BLaER1 treated with 17β-estradiol and CSF1 and Interleukin-3, amounts not matched to agents 10 nM and 100 nM (cell line): ENCODE measurements around the gene DUOXA2.

Experiments
- H3K27ac ChIP-seq, 11 experiments: shearing (Covaris generic); formaldehyde crosslinking; 2 replicates each; pipeline ENCODE4 v1.8.1; 2022
- H3K27me3 ChIP-seq, 11 experiments: shearing (Covaris generic); formaldehyde crosslinking; 2 replicates each; pipeline ENCODE4 v1.8.1; 2022
- H3K36me3 ChIP-seq, 11 experiments: shearing (Covaris generic); formaldehyde crosslinking; 2 replicates each; pipeline ENCODE4 v1.8.1; 2022
- H3K4me1 ChIP-seq, 10 experiments: shearing (Covaris generic); formaldehyde crosslinking; 2 replicates each; pipeline ENCODE4 v1.8.1; 2022
- H3K4me2 ChIP-seq, 11 experiments: shearing (Covaris generic); formaldehyde crosslinking; 2 replicates each; pipeline ENCODE4 v1.8.1; 2022
- H3K4me3 ChIP-seq, 10 experiments: shearing (Covaris generic); formaldehyde crosslinking; 2 replicates each; pipeline ENCODE4 v1.8.1; 2022
- H3K9ac ChIP-seq, 11 experiments: shearing (Covaris generic); formaldehyde crosslinking; 2 replicates each; pipeline ENCODE4 v1.8.1; 2022
- H3K9me3 ChIP-seq, 11 experiments: shearing (Covaris generic); formaldehyde crosslinking; replicated peaks in 1 of 11; 2 replicates each; pipeline ENCODE4 v1.8.1; 2022
- H4K20me1 ChIP-seq, 11 experiments: shearing (Covaris generic); formaldehyde crosslinking; 2 replicates each; pipeline ENCODE4 v1.8.1; 2022
- Cebpa-rat ChIP-seq, 11 experiments: shearing (Covaris generic); IDR thresholded peaks; 2 replicates each; pipeline ENCODE4 v1.8.1; 2022

Gene DUOXA2

GRCh38 chr15:45114751-45115085, 592 bp downstream of the DUOXA2 start:
- peaks cover 0 to 9% (median 2%) of the 10 kb centered on the region in 10 experiments; a peak in 7 of 20 replicates for H3K4me1 ChIP-seq
- TF ChIP-seq Cebpa-rat (IDR thresholded peaks at IDR 0.05), result no peak
- H3K4me2 ChIP-seq, result no peak overlapping the region
- H3K27me3 ChIP-seq, result peaks cover 64 to 69% (median 67%) of the 10 kb centered on the region in 11 experiments
- no peak overlapping the region for H3K4me3 ChIP-seq
- 0 out of 22 replicates have a peak, but pooled peaks cover 0 to 7% (median 0%) of the 10 kb centered on the region in 11 experiments for H4K20me1 ChIP-seq
- no peak overlapping the region for H3K27ac ChIP-seq
- 0 out of 22 replicates have a peak, but pooled peaks cover 0 to 2% (median 0%) of the 10 kb centered on the region in 11 experiments for H3K36me3 ChIP-seq
- peaks cover 25 to 44% (median 31%) of the 10 kb centered on the region in 11 experiments for H3K9me3 ChIP-seq
- no peak overlapping the region for H3K9ac ChIP-seq

DNA sequence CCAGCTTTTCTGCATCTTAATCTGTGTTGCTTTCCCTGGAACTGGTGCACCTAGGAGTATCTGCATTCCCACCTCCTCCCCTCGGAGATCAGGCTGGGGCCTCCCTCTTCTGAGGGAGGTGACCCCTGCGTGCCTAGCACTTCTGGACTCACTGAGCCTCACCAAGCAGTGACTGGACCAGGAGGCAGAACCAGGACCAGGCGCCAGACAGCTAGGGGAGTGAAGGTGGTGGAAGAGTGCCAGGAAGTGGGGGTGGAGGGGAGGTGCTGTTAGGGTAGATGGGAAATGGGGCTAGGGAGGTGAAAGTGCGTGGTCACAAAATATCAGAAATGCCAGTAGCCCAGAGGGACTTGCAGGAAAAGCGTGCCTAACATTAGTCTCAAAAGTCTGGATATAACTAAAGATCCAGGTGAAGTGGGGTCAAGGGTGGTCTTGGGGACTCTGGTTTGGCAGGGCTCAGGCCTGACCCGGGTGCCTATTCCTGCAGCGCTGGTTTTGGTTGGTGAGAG, 1.2 kb downstream of the DUOXA2 start:
- H3K4me1 ChIP-seq, result peaks cover 0 to 5% (median 0%) of the 10 kb centered on the region in 10 experiments; a peak in 1 of 20 replicates
- peaks cover 64 to 69% (median 67%) of the 10 kb centered on the region in 11 experiments for H3K27me3 ChIP-seq
- no peak overlapping the region for H3K27ac ChIP-seq
- H3K4me3 ChIP-seq, result no peak overlapping the region
- 0 out of 22 replicates have a peak, but pooled peaks cover 0 to 2% (median 0%) of the 10 kb centered on the region in 11 experiments for H3K36me3 ChIP-seq
- no peak overlapping the region for H3K9ac ChIP-seq
- no peak overlapping the region for H3K4me2 ChIP-seq
- 0 out of 22 replicates have a peak, but pooled peaks cover 0 to 7% (median 0%) of the 10 kb centered on the region in 11 experiments for H4K20me1 ChIP-seq
- H3K9me3 ChIP-seq, result peaks cover 25 to 40% (median 31%) of the 10 kb centered on the region in 11 experiments
- TF ChIP-seq Cebpa-rat (IDR thresholded peaks at IDR 0.05), result no peak

- Histone ChIP-seq H3K27me3 (peaks cover 64 to 69% (median 67%) of the 10 kb centered on the region in 11 experiments), H3K4me2 (no peak overlapping the region)
These were observed 1.9 kb downstream of the DUOXA2 start for GRCh38 chr15:45116006-45116481.

GRCh38 chr15:45116482-45117307, 2.6 kb downstream of the DUOXA2 start:
- no peak for TF ChIP-seq Cebpa-rat (IDR thresholded peaks at IDR 0.05)
- Histone ChIP-seq H3K27me3 (peaks cover 62 to 64% (median 63%) of the 10 kb centered on the region in 11 experiments), H3K4me2 (no peak overlapping the region), H4K20me1 (0 out of 22 replicates have a peak, but pooled peaks cover 0 to 7% (median 0%) of the 10 kb centered on the region in 11 experiments), H3K9me3 (peaks cover 20 to 32% (median 25%) of the 10 kb centered on the region in 11 experiments), H3K4me1 (peaks cover 0 to 9% (median 4%) of the 10 kb centered on the region in 10 experiments; a peak in 9 of 20 replicates), H3K27ac (no peak overlapping the region), H3K9ac (no peak overlapping the region), H3K36me3 (0 out of 22 replicates have a peak, but pooled peaks cover 0 to 2% (median 0%) of the 10 kb centered on the region in 11 experiments), H3K4me3 (no peak overlapping the region)

More at GRCh38 chr15:45116006-45116481, 1.9 kb downstream of the DUOXA2 start:
- H3K9ac ChIP-seq, result no peak overlapping the region
- H3K4me3 ChIP-seq, result no peak overlapping the region
- peaks cover 25 to 37% (median 31%) of the 10 kb centered on the region in 11 experiments for H3K9me3 ChIP-seq
- H3K36me3 ChIP-seq, result 0 out of 22 replicates have a peak, but pooled peaks cover 0 to 2% (median 0%) of the 10 kb centered on the region in 11 experiments
- 0 out of 22 replicates have a peak, but pooled peaks cover 0 to 7% (median 0%) of the 10 kb centered on the region in 11 experiments for H4K20me1 ChIP-seq
- H3K27ac ChIP-seq, result no peak overlapping the region
- H3K4me1 ChIP-seq, result peaks cover 0 to 5% (median 0%) of the 10 kb centered on the region in 10 experiments; a peak in 4 of 20 replicates
- TF ChIP-seq Cebpa-rat (IDR thresholded peaks at IDR 0.05), result no peak

DNA sequence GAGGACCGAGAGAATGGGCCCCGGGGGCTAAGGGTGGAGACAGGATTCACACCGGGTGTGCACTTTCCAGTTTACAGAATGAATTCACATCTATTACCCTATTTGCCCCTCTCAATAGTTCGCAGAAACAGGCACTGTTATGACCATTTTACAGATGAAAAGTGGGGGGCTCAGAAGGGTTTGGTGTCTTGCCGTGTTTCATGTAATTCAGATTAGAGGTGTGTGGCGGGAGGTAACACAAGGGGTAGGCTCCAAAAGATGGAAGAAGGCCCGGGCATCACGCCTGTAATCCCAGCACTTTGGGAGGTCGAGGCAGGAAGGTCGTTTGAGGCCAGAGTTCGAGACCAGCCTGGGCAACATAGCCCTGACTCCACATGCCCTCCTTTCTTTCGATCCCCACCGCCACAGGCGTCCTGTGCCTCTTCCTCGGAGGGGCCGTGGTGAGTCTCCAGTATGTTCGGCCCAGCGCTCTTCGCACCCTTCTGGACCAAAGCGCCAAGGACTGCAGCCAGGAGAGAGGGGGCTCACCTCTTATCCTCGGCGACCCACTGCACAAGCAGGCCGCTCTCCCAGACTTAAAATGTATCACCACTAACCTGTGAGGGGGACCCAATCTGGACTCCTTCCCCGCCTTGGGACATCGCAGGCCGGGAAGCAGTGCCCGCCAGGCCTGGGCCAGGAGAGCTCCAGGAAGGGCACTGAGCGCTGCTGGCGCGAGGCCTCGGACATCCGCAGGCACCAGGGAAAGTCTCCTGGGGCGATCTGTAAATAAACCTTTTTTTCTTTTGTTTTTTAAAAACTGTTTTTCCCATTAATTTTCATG, 3.4 kb downstream of the DUOXA2 start:
- TF ChIP-seq Cebpa-rat (IDR thresholded peaks at IDR 0.05), result no peak
- no peak overlapping the region for H3K27ac ChIP-seq
- no peak overlapping the region for H3K4me3 ChIP-seq
- H3K9ac ChIP-seq, result no peak overlapping the region
- peak overlapping the region in 9 of 11 experiments; percentile 5 to 51 (median 39); a peak in 9 of 22 replicates for H3K4me2 ChIP-seq
- H3K27me3 ChIP-seq, result peaks cover 54 to 56% (median 55%) of the 10 kb centered on the region in 11 experiments
- H4K20me1 ChIP-seq, result 0 out of 22 replicates have a peak, but pooled peaks cover 0 to 7% (median 0%) of the 10 kb centered on the region in 11 experiments
- H3K9me3 ChIP-seq, result peaks cover 12 to 24% (median 17%) of the 10 kb centered on the region in 11 experiments
- H3K4me1 ChIP-seq, result peaks cover 0 to 17% (median 7%) of the 10 kb centered on the region in 10 experiments; a peak in 9 of 20 replicates
- H3K36me3 ChIP-seq, result 0 out of 22 replicates have a peak, but pooled peaks cover 0 to 2% (median 0%) of the 10 kb centered on the region in 11 experiments

DNA sequence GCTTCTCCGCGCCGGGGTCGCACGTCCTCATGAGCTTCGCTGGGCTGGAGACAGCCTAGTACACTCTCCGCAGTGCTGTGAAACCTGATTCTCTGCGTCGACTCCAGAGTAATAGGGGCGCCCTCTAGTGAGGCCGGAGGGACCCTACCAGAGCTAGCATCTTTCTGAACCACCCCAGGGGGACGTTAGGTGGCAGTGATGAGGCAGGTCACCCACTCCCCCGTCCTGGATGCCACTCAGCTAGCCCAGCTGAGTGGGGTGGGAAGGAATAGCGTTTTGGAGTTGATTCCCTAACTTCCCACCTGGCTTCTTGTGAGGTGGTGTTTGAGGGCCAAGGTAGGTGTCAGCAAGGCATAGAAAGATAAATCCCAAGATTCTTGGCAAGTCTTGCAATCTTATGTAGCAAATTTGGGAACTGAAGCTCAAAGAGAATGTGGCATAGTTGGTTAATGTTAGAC, 4.0 kb downstream of the DUOXA2 start:
- Histone ChIP-seq H3K4me2 (peak overlapping the region in 9 of 11 experiments; percentile 5 to 51 (median 39); a peak in 9 of 22 replicates), H3K9ac (no peak overlapping the region), H3K4me3 (no peak overlapping the region)

GRCh38 chr15:45118996-45119395, 4.9 kb downstream of the DUOXA2 start:
- Histone ChIP-seq H3K27me3 (peaks cover 39 to 41% (median 40%) of the 10 kb centered on the region in 11 experiments), H3K4me3 (no peak overlapping the region), H3K27ac (no peak overlapping the region), H3K9me3 (peaks cover 0 to 9% (median 2%) of the 10 kb centered on the region in 11 experiments; a peak in 11 of 22 replicates), H4K20me1 (0 out of 22 replicates have a peak, but pooled peaks cover 0 to 7% (median 0%) of the 10 kb centered on the region in 11 experiments), H3K36me3 (no peaks in the 10 kb centered on the region), H3K4me2 (no peak overlapping the region), H3K9ac (no peak overlapping the region), H3K4me1 (peaks cover 0 to 18% (median 7%) of the 10 kb centered on the region in 10 experiments; a peak in 9 of 20 replicates)
- TF ChIP-seq Cebpa-rat (IDR thresholded peaks at IDR 0.05), result no peak

More for the DNA sequence above, 4.0 kb downstream of the DUOXA2 start:
- 0 out of 22 replicates have a peak, but pooled peaks cover 0 to 7% (median 0%) of the 10 kb centered on the region in 11 experiments for H4K20me1 ChIP-seq
- H3K27me3 ChIP-seq, result peaks cover 48 to 49% (median 48%) of the 10 kb centered on the region in 11 experiments
- no peaks in the 10 kb centered on the region for H3K36me3 ChIP-seq
- peaks cover 0 to 18% (median 7%) of the 10 kb centered on the region in 10 experiments; a peak in 9 of 20 replicates for H3K4me1 ChIP-seq
- TF ChIP-seq Cebpa-rat (IDR thresholded peaks at IDR 0.05), result no peak
- H3K27ac ChIP-seq, result no peak overlapping the region
- H3K9me3 ChIP-seq, result peaks cover 5 to 17% (median 11%) of the 10 kb centered on the region in 11 experiments; a peak in 21 of 22 replicates
